Nephron progenitor cell (in vitro differentiated cells): Measurements from ENCODE around the gene ZNF225.
A peak's percentile ranks its signal among the peaks of the same experiment; 100 is the strongest.

ENCODE experiments used
- DNase-seq: peaks from one replicate; pipeline ENCODE4 v3.0.0; 2021
- H3K27ac Mint-ChIP-seq: 2 replicates; pipeline ENCODE4 v1.8.0; 2021; ENCODE audit warnings: mild to moderate bottlenecking, moderate library complexity, mixed read lengths
- H3K27me3 Mint-ChIP-seq: 2 replicates; pipeline ENCODE4 v1.8.0; 2021; ENCODE audit warnings: mild to moderate bottlenecking, low read depth, mixed read lengths; ENCODE audit not compliant: poor library complexity
- H3K36me3 Mint-ChIP-seq: 2 replicates; pipeline ENCODE4 v1.8.0; 2021; ENCODE audit warnings: low read depth, mixed read lengths
- H3K4me1 Mint-ChIP-seq: 2 replicates; pipeline ENCODE4 v1.8.0; 2021; ENCODE audit warnings: mixed read lengths
- H3K4me3 Mint-ChIP-seq: 2 replicates; pipeline ENCODE4 v1.8.0; 2021; ENCODE audit warnings: mild to moderate bottlenecking, moderate library complexity, mixed read lengths
- H3K9me3 Mint-ChIP-seq: 2 replicates; pipeline ENCODE4 v1.8.0; 2021; ENCODE audit warnings: mild to moderate bottlenecking, moderate library complexity, mixed read lengths
- CTCF ChIP-seq: fragments of 200-600 bp; sonication (generic); IDR thresholded peaks from 2 replicates; pipeline ENCODE4 v1.5.0; 2021; ENCODE audit warnings: antibody characterized with exemption

Gene ZNF225

GRCh38 chr19:44113138-44113783 lies at the start of gene ZNF225:
ZNF225 (plus strand) TSS chr19:44113399; CDS start chr19:44115828, 2,429 bp downstream.
- TF ChIP-seq CTCF: no peak
- H3K4me3 Mint-ChIP-seq: peak within 1 kb of the TSS; percentile 99
- peaks cover 44% of the 10 kb centered on the region for H3K9me3 Mint-ChIP-seq
- peaks cover 29% of the 10 kb centered on the region for H3K4me1 Mint-ChIP-seq
- H3K27ac Mint-ChIP-seq: peak within 1 kb of the TSS; percentile 98
- peak; percentile 90 for DNase-seq
- peaks cover 64% of the 10 kb centered on the region for H3K36me3 Mint-ChIP-seq
- H3K27me3 Mint-ChIP-seq: peaks cover 8% of the 10 kb centered on the region

- Mint-ChIP-seq H3K27me3 (peaks cover 2% of the 10 kb centered on the region), H3K4me3 (no peak overlapping the region), H3K36me3 (peaks cover 96% of the 10 kb centered on the region), H3K9me3 (peaks cover 68% of the 10 kb centered on the region), H3K27ac (no peak overlapping the region), H3K4me1 (peaks cover under 1% of the 10 kb centered on the region)
- no peak for TF ChIP-seq CTCF
- no peak for DNase-seq
These were observed 46.9 kb upstream of the ZNF225 start for GRCh38 chr19:44066305-44066704.

DNA sequence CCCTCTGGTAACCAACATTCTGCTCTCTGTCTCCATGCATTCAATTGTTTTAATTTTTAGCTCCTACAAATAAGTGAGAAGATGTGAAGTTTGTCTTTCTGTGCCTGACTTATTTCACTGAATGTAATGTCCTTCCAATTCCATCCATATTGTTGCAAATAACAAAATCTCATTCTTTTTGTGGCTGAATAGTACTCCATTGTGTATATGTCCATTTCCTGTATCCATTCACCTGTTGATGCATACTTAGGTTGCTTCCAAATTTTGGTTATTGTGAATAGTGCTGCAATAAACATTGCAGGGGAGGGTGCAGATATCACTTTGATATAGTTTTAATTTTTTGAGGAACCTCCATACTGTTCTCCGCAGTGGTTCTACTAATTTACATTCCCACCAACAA lies 43.8 kb upstream of the ZNF225 start:
- Mint-ChIP-seq H3K9me3 (peaks cover 84% of the 10 kb centered on the region), H3K36me3 (peaks cover 79% of the 10 kb centered on the region), H3K4me1 (peaks cover 20% of the 10 kb centered on the region), H3K27ac (no peak overlapping the region), H3K4me3 (no peak overlapping the region), H3K27me3 (peaks cover 7% of the 10 kb centered on the region)
- no peak for TF ChIP-seq CTCF
- DNase-seq: no peak

GRCh38 chr19:44071824-44072542 lies 41.2 kb upstream of the ZNF225 start, which contains the start of gene ZNF284:
ZNF284 (plus strand) TSS chr19:44072159; CDS start chr19:44076390, 4,231 bp downstream.
- TF ChIP-seq CTCF: no peak
- Mint-ChIP-seq H3K27me3 (peaks cover 7% of the 10 kb centered on the region), H3K27ac (peak within 1 kb of the TSS; percentile 40), H3K4me3 (peak within 1 kb of the TSS; percentile 92), H3K4me1 (peaks cover 20% of the 10 kb centered on the region), H3K36me3 (peaks cover 73% of the 10 kb centered on the region), H3K9me3 (peaks cover 72% of the 10 kb centered on the region)
- peak; percentile 78 for DNase-seq

- Mint-ChIP-seq H3K4me3 (peak overlapping the region; percentile 92), H3K36me3 (peaks cover 73% of the 10 kb centered on the region), H3K9me3 (peaks cover 66% of the 10 kb centered on the region), H3K4me1 (peaks cover 20% of the 10 kb centered on the region), H3K27ac (no peak overlapping the region), H3K27me3 (peaks cover 5% of the 10 kb centered on the region)
- TF ChIP-seq CTCF: no peak
- DNase-seq: no peak
These were observed 40.4 kb upstream of the ZNF225 start for GRCh38 chr19:44072543-44073401.
